ENCODE results near the gene VSTM2B.

DNA sequence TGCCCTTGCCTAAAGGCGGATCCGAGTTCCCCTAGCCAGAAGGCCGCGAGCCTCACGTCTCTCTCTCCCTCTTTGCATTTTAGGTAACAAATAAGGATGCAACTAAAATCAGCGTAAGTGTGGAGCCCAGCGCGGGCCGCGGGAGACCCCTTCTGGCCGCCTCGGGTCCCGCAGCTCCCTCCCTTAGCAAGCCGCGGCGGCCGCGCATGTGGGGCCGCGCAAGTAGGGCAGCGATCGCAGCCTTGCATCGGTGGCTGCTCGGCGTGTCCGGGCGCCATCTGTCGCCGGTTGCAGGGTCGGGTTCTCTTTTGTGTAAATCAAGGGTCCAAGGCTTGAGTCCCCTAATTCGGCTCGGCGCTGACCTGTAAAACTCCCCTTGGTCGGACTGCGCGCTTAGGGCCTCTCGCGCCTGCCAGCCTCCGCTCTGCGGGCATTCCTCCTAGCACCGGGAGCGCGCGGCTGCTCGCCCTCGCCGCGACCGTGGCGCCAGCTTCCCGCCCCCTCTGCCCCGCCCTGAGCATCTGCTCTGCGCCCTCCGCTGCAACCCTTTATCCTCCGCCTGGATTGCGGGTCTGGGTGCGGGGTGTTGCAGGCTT, 2.7 kb downstream of the VSTM2B start:
- TF ChIP-seq ESRRG (CRISPR knock-in tag; IDR thresholded peaks at IDR 0.05) (no peak), TCF4 (CRISPR knock-in tag; IDR thresholded peaks at IDR 0.05; ENCODE audit: borderline replicate concordance) (no peak), OSR1 (CRISPR knock-in tag; IDR thresholded peaks at IDR 0.05) (no peak), ZFP30 (CRISPR knock-in tag; IDR thresholded peaks at IDR 0.05) (no peak), SNAI2 (CRISPR knock-in tag; IDR thresholded peaks at IDR 0.05) (no peak), ZFP3 (CRISPR knock-in tag; IDR thresholded peaks at IDR 0.05) (no peak), ZC3H10 (CRISPR knock-in tag; IDR thresholded peaks at IDR 0.05) (no peak), TOX (CRISPR knock-in tag; IDR thresholded peaks at IDR 0.05; ENCODE audit: borderline replicate concordance) (no peak)
- TF ChIP-seq, protein P1, sequence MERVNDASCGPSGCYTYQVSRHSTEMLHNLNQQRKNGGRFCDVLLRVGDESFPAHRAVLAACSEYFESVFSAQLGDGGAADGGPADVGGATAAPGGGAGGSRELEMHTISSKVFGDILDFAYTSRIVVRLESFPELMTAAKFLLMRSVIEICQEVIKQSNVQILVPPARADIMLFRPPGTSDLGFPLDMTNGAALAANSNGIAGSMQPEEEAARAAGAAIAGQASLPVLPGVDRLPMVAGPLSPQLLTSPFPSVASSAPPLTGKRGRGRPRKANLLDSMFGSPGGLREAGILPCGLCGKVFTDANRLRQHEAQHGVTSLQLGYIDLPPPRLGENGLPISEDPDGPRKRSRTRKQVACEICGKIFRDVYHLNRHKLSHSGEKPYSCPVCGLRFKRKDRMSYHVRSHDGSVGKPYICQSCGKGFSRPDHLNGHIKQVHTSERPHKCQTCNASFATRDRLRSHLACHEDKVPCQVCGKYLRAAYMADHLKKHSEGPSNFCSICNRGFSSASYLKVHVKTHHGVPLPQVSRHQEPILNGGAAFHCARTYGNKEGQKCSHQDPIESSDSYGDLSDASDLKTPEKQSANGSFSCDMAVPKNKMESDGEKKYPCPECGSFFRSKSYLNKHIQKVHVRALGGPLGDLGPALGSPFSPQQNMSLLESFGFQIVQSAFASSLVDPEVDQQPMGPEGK (CRISPR knock-in tag; IDR thresholded peaks at IDR 0.05; ENCODE audit: borderline replicate concordance) = no peak
- TF ChIP-seq, protein P2, sequence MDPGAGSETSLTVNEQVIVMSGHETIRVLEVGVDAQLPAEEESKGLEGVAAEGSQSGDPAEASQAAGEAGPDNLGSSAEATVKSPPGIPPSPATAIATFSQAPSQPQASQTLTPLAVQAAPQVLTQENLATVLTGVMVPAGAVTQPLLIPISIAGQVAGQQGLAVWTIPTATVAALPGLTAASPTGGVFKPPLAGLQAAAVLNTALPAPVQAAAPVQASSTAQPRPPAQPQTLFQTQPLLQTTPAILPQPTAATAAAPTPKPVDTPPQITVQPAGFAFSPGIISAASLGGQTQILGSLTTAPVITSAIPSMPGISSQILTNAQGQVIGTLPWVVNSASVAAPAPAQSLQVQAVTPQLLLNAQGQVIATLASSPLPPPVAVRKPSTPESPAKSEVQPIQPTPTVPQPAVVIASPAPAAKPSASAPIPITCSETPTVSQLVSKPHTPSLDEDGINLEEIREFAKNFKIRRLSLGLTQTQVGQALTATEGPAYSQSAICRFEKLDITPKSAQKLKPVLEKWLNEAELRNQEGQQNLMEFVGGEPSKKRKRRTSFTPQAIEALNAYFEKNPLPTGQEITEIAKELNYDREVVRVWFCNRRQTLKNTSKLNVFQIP (CRISPR knock-in tag; IDR thresholded peaks at IDR 0.05; ENCODE audit: borderline replicate concordance, low read depth) = no peak

Measured in SK-N-SH treated with all-trans-retinoic acid at 6 μM for 48 hours (cell line).